Endodermal cell (in vitro differentiated cells): Measurements from ENCODE around the gene INAFM1. TPM values are rescaled to one million over a fixed set of nuclear protein-coding genes. Genes with fewer than 3 reads are reported as not detected.

Experiments
- DNase-seq: peaks from one replicate; pipeline ENCODE4 v3.0.0-alpha.2; 2017
- H3K27ac ChIP-seq: 2 replicates; pipeline ENCODE4 v1.5.1; 2013; ENCODE audit warnings: mild to moderate bottlenecking, low read depth, low read length, moderate library complexity
- H3K27me3 ChIP-seq: 2 replicates; pipeline ENCODE4 v1.6.1; 2013; ENCODE audit warnings: mild to moderate bottlenecking, low read length, moderate library complexity; ENCODE audit not compliant: insufficient read depth, control insufficient read depth, poor library complexity, severe bottlenecking
- H3K36me3 ChIP-seq: 2 replicates; pipeline ENCODE4 v1.7.0; 2013; ENCODE audit warnings: mild to moderate bottlenecking, low read length, moderate library complexity; ENCODE audit not compliant: control insufficient read depth, insufficient read depth
- H3K4me1 ChIP-seq: one replicate; pipeline ENCODE4 v1.7.0; 2013; ENCODE audit warnings: low read length; ENCODE audit not compliant: control insufficient read depth, insufficient read depth
- H3K4me3 ChIP-seq: 2 replicates; pipeline ENCODE4 v1.5.1; 2013; ENCODE audit warnings: mild to moderate bottlenecking, low read length, moderate library complexity
- H3K9ac ChIP-seq: 2 replicates; pipeline ENCODE4 v1.6.1; 2013; ENCODE audit warnings: mild to moderate bottlenecking, low read length, moderate library complexity; ENCODE audit not compliant: poor library complexity, severe bottlenecking; ENCODE audit errors: extremely low read depth
- H3K9me3 ChIP-seq: 2 replicates; pipeline ENCODE4 v1.6.1; 2013; ENCODE audit warnings: mild to moderate bottlenecking, low read length, moderate library complexity; ENCODE audit not compliant: control insufficient read depth
- H3K27ac Mint-ChIP-seq: 2 replicates; pipeline ENCODE4 v1.8.0; 2020; ENCODE audit warnings: mixed read lengths
- H3K27me3 Mint-ChIP-seq: 2 replicates; pipeline ENCODE4 v1.8.0; 2021; ENCODE audit warnings: mild to moderate bottlenecking, mixed read lengths; ENCODE audit not compliant: insufficient read depth
- H3K36me3 Mint-ChIP-seq: 2 replicates; pipeline ENCODE4 v1.8.0; 2020; ENCODE audit warnings: low read depth, mixed read lengths
- H3K4me1 Mint-ChIP-seq: 2 replicates; pipeline ENCODE4 v1.8.0; 2020; ENCODE audit warnings: mixed read lengths
- H3K4me3 Mint-ChIP-seq: 2 replicates; pipeline ENCODE4 v1.8.0; 2020; ENCODE audit warnings: mild to moderate bottlenecking, moderate library complexity, mixed read lengths
- H3K9me3 Mint-ChIP-seq: 2 replicates; pipeline ENCODE4 v1.8.0; 2020; ENCODE audit warnings: mild to moderate bottlenecking, mixed read lengths
- WGBS, 2 experiments: methylation state at CpG; one replicate each; pipeline versions ENCODE4 v1.1.5 to v1.1.7; 2013; ENCODE audit warnings: missing lambda C conversion rate in 2 of 2, mixed read lengths in 1 of 2; ENCODE audit not compliant: insufficient coverage in 1 of 2, insufficient read length in 1 of 2; 5-methylcytosine and 5-hydroxymethylcytosine counted together
- total RNA-seq, 2 donors: library from RNA; stranded (reverse); fragmentation: NEBNext Ultra II Directional in 1 of 2; extraction: Animal tissue kit (Norgen Biotek cat#: 25700) in 1 of 2; gene quantifications; 2 replicates in 1 of 2; 3 replicates in 1 of 2; pipeline ENCODE4 v1.2.1, GENCODE V29; 2021
- TF ChIP-seq, protein P1 (sequence below): fragments of 200-600 bp; sonication (generic); conservative IDR thresholded peaks from 2 replicates; pipeline ENCODE4 v1.5.0; 2021; ENCODE audit warnings: antibody characterized with exemption, mild to moderate bottlenecking

Gene INAFM1
- total RNA-seq, 2 donors from 2014 or later: 8.7 to 11.5 TPM

DNA sequence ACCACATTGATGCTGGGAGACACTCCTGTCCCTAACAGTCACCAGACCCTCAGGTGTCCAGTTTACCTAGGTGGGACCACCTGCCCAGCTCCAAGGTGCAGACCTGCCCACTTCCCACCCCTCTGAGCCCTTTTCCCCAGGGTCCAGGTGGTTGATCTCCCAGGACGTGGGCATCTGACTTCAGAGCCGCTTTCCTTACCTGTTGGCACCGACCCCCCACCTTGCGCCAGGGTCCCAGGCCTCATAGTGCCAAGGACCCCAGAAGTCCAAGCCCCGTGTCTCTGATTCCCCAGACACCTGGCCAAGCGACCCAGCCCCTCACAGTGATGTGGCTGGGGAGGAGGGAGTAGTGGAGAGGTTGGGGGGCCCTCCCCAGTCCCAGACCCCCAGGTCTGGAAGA is 34.1 kb upstream of the INAFM1 start:
- 71% methylated on average over 6 of the region's 6 CpGs; no CpG with 5 or more reads in 1 of the 2 experiments for WGBS, 2 experiments
- Mint-ChIP-seq H3K4me3 (peak overlapping the region; percentile 18), H3K27me3 (peaks cover 41% of the 10 kb centered on the region), H3K4me1 (peaks cover 3% of the 10 kb centered on the region), H3K9me3 (no peaks in the 10 kb centered on the region), H3K36me3 (no peaks in the 10 kb centered on the region), H3K27ac (no peak overlapping the region)
- Histone ChIP-seq H3K27me3 (peaks cover 44% of the 10 kb centered on the region), H3K27ac (no peak overlapping the region), H3K9me3 (no peaks in the 10 kb centered on the region), H3K36me3 (no peaks in the 10 kb centered on the region), H3K9ac (no peak overlapping the region), H3K4me3 (no peak overlapping the region), H3K4me1 (peaks cover 6% of the 10 kb centered on the region)
- peak; percentile 54 for DNase-seq
- TF ChIP-seq, protein P1, sequence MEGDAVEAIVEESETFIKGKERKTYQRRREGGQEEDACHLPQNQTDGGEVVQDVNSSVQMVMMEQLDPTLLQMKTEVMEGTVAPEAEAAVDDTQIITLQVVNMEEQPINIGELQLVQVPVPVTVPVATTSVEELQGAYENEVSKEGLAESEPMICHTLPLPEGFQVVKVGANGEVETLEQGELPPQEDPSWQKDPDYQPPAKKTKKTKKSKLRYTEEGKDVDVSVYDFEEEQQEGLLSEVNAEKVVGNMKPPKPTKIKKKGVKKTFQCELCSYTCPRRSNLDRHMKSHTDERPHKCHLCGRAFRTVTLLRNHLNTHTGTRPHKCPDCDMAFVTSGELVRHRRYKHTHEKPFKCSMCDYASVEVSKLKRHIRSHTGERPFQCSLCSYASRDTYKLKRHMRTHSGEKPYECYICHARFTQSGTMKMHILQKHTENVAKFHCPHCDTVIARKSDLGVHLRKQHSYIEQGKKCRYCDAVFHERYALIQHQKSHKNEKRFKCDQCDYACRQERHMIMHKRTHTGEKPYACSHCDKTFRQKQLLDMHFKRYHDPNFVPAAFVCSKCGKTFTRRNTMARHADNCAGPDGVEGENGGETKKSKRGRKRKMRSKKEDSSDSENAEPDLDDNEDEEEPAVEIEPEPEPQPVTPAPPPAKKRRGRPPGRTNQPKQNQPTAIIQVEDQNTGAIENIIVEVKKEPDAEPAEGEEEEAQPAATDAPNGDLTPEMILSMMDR: no peak

DNA sequence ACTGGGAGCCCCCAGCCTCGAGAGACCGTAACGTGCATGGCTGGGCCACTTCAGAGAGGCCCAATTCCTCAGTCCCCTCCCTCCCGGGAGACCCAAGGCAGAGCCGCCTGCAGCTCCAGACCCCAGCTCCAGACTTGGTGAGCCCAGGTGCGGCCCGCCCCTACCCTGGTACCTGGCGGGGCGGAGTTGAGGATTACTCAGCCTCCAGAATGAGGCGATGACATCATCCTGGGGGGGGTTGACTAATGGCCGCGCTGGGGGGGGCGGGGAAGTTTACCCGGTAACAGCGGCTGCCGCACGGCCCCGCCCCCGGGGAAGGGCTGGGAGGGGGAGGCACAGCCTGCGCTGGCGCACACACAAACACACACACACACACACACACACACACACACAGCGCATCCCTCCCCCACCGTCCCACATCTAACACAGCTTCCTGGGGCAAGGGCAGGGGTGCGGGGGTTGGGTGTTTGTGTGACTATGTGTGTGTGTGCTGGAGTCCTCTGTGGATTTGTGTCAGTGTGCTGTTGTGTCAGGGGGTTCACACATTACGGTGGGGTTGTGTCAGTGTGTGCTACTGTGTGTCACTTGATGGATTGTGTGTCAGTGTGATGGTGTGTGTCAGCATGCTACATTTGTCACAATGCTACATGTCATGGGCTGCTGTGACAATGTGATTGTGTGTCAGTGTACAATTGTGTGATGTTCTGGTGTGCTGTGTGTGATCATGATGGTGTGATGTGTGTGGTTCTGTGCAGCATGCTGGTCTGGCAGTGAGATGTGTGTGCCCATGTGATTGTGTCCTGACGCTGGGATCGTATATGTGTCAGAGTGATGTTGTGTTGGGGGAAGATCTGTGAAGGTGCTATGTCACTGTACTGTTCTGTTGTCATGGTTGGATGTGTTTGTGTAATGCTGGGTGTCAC is 33.4 kb upstream of the INAFM1 start:
- peaks cover 3% of the 10 kb centered on the region for H3K4me1 Mint-ChIP-seq
- peak; percentile 97 for DNase-seq

DNA sequence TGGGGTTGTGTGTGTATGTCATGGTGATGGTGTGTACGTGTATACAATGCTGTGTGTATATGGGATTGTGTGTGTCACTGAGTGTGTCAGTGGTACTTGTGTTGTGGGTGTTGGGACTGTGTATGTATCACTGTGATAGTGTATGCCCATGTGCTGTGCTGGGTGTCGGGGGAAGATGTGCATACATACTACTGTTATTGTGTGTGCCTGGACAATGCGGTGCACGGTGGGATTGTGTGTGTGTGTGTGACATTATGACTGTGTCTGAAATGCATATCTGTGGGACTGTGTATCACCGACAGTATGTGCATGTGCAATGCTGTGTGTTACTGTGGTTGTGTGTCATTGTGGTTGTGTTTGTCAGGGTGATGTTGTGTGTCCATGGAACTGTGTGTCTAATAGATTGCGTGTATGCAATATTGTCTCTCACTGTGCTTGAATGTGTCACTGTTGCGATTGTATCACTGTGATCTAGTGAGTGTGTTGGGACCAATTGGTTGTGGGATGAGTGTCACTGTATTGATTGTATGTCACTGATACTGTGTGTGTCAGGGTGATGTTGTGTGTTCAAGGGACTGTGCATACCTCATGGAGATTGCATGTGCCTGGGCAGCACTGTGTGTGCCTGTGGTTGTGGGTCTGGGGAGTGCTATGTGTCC is 32.6 kb upstream of the INAFM1 start:
- no peak for DNase-seq
- Mint-ChIP-seq H3K27ac (no peak overlapping the region), H3K4me3 (no peak overlapping the region), H3K4me1 (peaks cover 3% of the 10 kb centered on the region), H3K36me3 (no peaks in the 10 kb centered on the region), H3K9me3 (no peaks in the 10 kb centered on the region), H3K27me3 (peaks cover 37% of the 10 kb centered on the region)
- Histone ChIP-seq H3K9me3 (no peaks in the 10 kb centered on the region), H3K4me1 (peaks cover 6% of the 10 kb centered on the region), H3K36me3 (no peaks in the 10 kb centered on the region), H3K27ac (no peak overlapping the region), H3K9ac (no peak overlapping the region), H3K27me3 (peaks cover 44% of the 10 kb centered on the region), H3K4me3 (no peak overlapping the region)
- TF ChIP-seq, protein P1: no peak
- 90 to 92% methylated on average over 2 to 7 of the region's 7 CpGs for WGBS, 2 experiments

More for the DNA sequence above, 33.4 kb upstream of the INAFM1 start:
- Histone ChIP-seq H3K4me1 (peaks cover 6% of the 10 kb centered on the region), H3K9ac (no peak overlapping the region), H3K27me3 (peaks cover 44% of the 10 kb centered on the region), H3K27ac (no peak overlapping the region), H3K9me3 (no peaks in the 10 kb centered on the region), H3K4me3 (no peak overlapping the region), H3K36me3 (no peaks in the 10 kb centered on the region)
- Mint-ChIP-seq H3K9me3 (no peaks in the 10 kb centered on the region), H3K36me3 (no peaks in the 10 kb centered on the region), H3K27ac (no peak overlapping the region), H3K27me3 (peaks cover 38% of the 10 kb centered on the region), H3K4me3 (peak overlapping the region; percentile 18)
- 25 to 39% methylated on average over 7 to 17 of the region's 27 CpGs for WGBS, 2 experiments
- TF ChIP-seq, protein P1: no peak
